ENCODE measurements around the gene ARHGEF3. TPM values are rescaled to one million over a fixed set of nuclear protein-coding genes. Genes with fewer than 3 reads are reported as not detected.

The ARHGEF3 gene
- total RNA-seq, 1 experiment from 2014 or later = 4.4 TPM

DNA sequence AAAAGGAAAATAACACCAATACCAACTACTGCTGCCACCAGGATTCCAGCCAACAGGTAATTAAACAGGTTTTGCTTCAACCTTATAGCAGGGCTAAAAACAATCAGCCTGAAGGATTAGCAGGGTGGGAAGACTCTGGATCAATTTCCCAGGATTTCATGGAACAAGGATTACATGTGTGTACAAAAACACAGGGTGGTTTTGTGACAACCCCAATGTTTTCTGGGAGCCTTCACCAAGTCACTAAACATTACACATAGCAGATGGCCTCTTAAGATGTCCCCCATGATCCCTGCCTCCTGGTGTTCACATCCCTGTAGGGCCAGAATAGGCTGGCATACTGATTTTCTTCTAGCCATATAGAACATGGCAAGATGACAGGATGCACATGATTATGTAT, 42.8 kb upstream of the ARHGEF3 start:
- H3K36me3 Mint-ChIP-seq (ENCODE audit: insufficient read depth in 1 of 3, low read depth in 3 of 3) = no peaks in the 10 kb centered on the region
- H2AFZ ChIP-seq (ENCODE audit: low read length) = no peak overlapping the region
- no peak overlapping the region for H3T11ph ChIP-seq (ENCODE audit: low read length)
- H3K4me1 ChIP-seq (ENCODE audit: insufficient read depth, low read length) = no peaks in the 10 kb centered on the region
- no peak overlapping the region for H3K4ac ChIP-seq (ENCODE audit: low read depth, low read length)
- no peak overlapping the region for H3K14ac ChIP-seq (ENCODE audit: insufficient read depth, low read length)
- H3K79me2 ChIP-seq (ENCODE audit: insufficient read depth, low read length) = no peaks in the 10 kb centered on the region
- no peak overlapping the region for H4K8ac ChIP-seq (replicated peaks; ENCODE audit: insufficient read length, low read depth, low read length)
- peaks cover 5 to 6% of the 10 kb centered on the region in 2 experiments; a peak in 3 of 4 replicates for H3K4me1 Mint-ChIP-seq
- no peaks in the 10 kb centered on the region for H3K23me2 ChIP-seq (ENCODE audit: insufficient read length, low read depth, low read length, poor library complexity, severe bottlenecking)
- H4K20me1 ChIP-seq (ENCODE audit: control insufficient read depth, insufficient read depth, insufficient read length) = no peaks in the 10 kb centered on the region
- no peak overlapping the region for H2BK120ac ChIP-seq (ENCODE audit: low read depth, low read length, poor library complexity, severe bottlenecking)
- H3K9me3 ChIP-seq (ENCODE audit: control insufficient read depth, low read depth, low read length) = no peaks in the 10 kb centered on the region
- no peak overlapping the region for H2BK20ac ChIP-seq (ENCODE audit: low read depth, low read length, poor library complexity, severe bottlenecking)
- H2BK15ac ChIP-seq (ENCODE audit: low read depth, low read length) = no peak overlapping the region
- H3K27ac ChIP-seq (ENCODE audit: insufficient read length, low read depth, low read length) = no peak overlapping the region
- H3K23ac ChIP-seq (ENCODE audit: insufficient read length, low read depth, low read length) = no peak overlapping the region
- no peak overlapping the region for H3K27ac Mint-ChIP-seq
- no peaks in the 10 kb centered on the region for H3K27me3 Mint-ChIP-seq (ENCODE audit: low read depth)
- DNase-seq = no peak
- TF ChIP-seq, protein P1, sequence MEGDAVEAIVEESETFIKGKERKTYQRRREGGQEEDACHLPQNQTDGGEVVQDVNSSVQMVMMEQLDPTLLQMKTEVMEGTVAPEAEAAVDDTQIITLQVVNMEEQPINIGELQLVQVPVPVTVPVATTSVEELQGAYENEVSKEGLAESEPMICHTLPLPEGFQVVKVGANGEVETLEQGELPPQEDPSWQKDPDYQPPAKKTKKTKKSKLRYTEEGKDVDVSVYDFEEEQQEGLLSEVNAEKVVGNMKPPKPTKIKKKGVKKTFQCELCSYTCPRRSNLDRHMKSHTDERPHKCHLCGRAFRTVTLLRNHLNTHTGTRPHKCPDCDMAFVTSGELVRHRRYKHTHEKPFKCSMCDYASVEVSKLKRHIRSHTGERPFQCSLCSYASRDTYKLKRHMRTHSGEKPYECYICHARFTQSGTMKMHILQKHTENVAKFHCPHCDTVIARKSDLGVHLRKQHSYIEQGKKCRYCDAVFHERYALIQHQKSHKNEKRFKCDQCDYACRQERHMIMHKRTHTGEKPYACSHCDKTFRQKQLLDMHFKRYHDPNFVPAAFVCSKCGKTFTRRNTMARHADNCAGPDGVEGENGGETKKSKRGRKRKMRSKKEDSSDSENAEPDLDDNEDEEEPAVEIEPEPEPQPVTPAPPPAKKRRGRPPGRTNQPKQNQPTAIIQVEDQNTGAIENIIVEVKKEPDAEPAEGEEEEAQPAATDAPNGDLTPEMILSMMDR (conservative IDR thresholded peaks at IDR 0.05) = no peak
- H4K5ac ChIP-seq (ENCODE audit: insufficient read length, low read depth, low read length) = no peak overlapping the region
- H3K9ac ChIP-seq (ENCODE audit: extremely low read depth, insufficient read length, low read length) = no peak overlapping the region
- no peak overlapping the region for H3K4me2 ChIP-seq (ENCODE audit: insufficient read depth, insufficient read length, low read length)
- no peak overlapping the region for H3K56ac ChIP-seq (ENCODE audit: insufficient read length, low read depth, low read length)
- no peaks in the 10 kb centered on the region for H3K79me1 ChIP-seq (ENCODE audit: insufficient read depth, low read depth, low read length, poor library complexity, severe bottlenecking)
- H2BK5ac ChIP-seq (ENCODE audit: insufficient read length, low read length) = no peak overlapping the region
- H2AK5ac ChIP-seq (ENCODE audit: insufficient read length, low read length) = no peak overlapping the region
- H3K9me3 Mint-ChIP-seq = no peaks in the 10 kb centered on the region; a peak in 1 of 5 replicates
- no peak overlapping the region for H2BK12ac ChIP-seq (ENCODE audit: insufficient read length, low read depth, low read length)
- H3K18ac ChIP-seq (ENCODE audit: insufficient read length, low read depth, low read length) = no peak overlapping the region
- H3K27me3 ChIP-seq (ENCODE audit: insufficient read depth, low read length) = no peaks in the 10 kb centered on the region
- no peak overlapping the region for H3K4me3 Mint-ChIP-seq
- no peak overlapping the region for H4K91ac ChIP-seq (ENCODE audit: insufficient read length, low read depth, low read length)
